HG02588 (cell line): ENCODE measurements around the gene MSH4.
"Not testable (repeated sequence)": the region's sequence is repeated elsewhere in the genome, so short reads cannot be mapped to it uniquely, and the experiment has no call there.

Experiments used
- ATAC-seq: cut with Tn5 transposase; IDR thresholded peaks from one replicate; pipeline ENCODE4 v1.9.1; 2021; ENCODE audit warnings: mild to moderate bottlenecking, moderate library complexity; ENCODE audit not compliant: unreplicated experiment

The MSH4 gene

GRCh38 chr1:75922698-75923097 is 126.0 kb downstream of the MSH4 start:
- no peak for ATAC-seq

GRCh38 chr1:75932304-75932703 is 135.6 kb downstream of the MSH4 start, which contains the start of gene ASB17:
Gene ASB17, minus strand, starts transcription at chr1:75932404. Its CDS starts 113 bp downstream, at chr1:75932291.
- no peak for ATAC-seq

GRCh38 chr1:75937034-75937433 is 140.4 kb downstream of the MSH4 start:
- no peak for ATAC-seq

DNA sequence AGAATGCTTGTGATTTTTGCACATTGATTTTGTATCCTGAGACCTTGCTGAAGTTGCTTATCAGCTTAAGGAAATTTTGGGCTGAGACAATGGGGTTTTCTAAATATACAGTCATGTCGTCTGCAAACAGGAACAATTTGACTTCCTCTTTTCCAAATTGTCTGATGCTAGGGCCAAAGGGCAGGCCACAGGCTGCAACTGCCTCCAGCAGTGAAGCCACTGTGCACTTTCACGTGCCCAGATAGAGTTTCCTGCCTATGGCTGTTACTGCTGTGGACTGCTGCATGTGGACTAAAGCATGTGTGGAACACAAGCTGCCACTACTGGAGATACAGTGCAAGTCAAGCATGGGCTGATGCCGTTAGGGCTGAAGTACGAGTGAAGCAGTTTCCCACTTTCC is 146.4 kb downstream of the MSH4 start:
- not testable (repeated sequence) for ATAC-seq

GRCh38 chr1:75950176-75950575 is 153.5 kb downstream of the MSH4 start:
- ATAC-seq: no peak

DNA sequence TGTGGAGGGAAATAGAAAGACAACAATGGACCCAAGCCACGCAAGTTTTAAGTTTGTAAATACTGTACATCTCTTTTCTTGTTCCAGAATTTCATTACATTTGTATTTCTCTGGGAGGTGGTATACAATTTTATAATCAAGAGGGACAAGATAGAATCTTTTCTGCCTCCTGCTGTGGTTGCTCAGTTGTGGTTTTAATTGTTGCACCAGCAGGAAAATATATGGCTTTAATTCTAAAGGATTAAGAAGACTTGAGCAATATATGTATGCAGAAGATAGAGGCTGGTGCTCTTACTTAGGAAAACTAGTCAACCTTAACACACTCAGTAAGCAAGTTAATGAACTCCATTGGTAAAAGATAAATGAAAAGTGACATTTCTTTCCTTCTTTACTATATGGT is 155.3 kb downstream of the MSH4 start:
- ATAC-seq: no peak

GRCh38 chr1:75953461-75953860 is 156.8 kb downstream of the MSH4 start:
- no peak for ATAC-seq

GRCh38 chr1:75954586-75954985 is 157.9 kb downstream of the MSH4 start:
- ATAC-seq: no peak
